ENCODE results near the gene PLB1.

PLB1 gene

GRCh38 chr2:28475088-28475595 is 20.7 kb upstream of the PLB1 start:
- no peak overlapping the region for H3K4me3 ChIP-seq (ENCODE audit: control insufficient read depth, low read depth, low read length)
- DNase-seq (ENCODE audit: low read depth), result no peak
- no peak for TF ChIP-seq CTCF (conservative IDR thresholded peaks at IDR 0.05; ENCODE audit: control insufficient read depth, insufficient read depth, low read depth, low read length)

GRCh38 chr2:28477087-28477486 is 18.8 kb upstream of the PLB1 start:
- TF ChIP-seq CTCF (conservative IDR thresholded peaks at IDR 0.05; ENCODE audit: control insufficient read depth, insufficient read depth, low read depth, low read length), result no peak
- no peak for DNase-seq (ENCODE audit: low read depth)
- H3K4me3 ChIP-seq (ENCODE audit: control insufficient read depth, low read depth, low read length), result no peak overlapping the region

GRCh38 chr2:28477645-28478044 is 18.2 kb upstream of the PLB1 start:
- TF ChIP-seq CTCF (conservative IDR thresholded peaks at IDR 0.05; ENCODE audit: control insufficient read depth, insufficient read depth, low read depth, low read length), result no peak
- H3K4me3 ChIP-seq (ENCODE audit: control insufficient read depth, low read depth, low read length), result no peak overlapping the region
- no peak for DNase-seq (ENCODE audit: low read depth)

GRCh38 chr2:28480403-28481049 is 15.3 kb upstream of the PLB1 start:
- no peak for DNase-seq (ENCODE audit: low read depth)
- TF ChIP-seq CTCF (conservative IDR thresholded peaks at IDR 0.05; ENCODE audit: control insufficient read depth, insufficient read depth, low read depth, low read length), result no peak
- no peak overlapping the region for H3K4me3 ChIP-seq (ENCODE audit: control insufficient read depth, low read depth, low read length)

- TF ChIP-seq CTCF (conservative IDR thresholded peaks at IDR 0.05; ENCODE audit: control insufficient read depth, insufficient read depth, low read depth, low read length), result no peak
- DNase-seq (ENCODE audit: low read depth), result no peak
- no peak overlapping the region for H3K4me3 ChIP-seq (ENCODE audit: control insufficient read depth, low read depth, low read length)
Observed at GRCh38 chr2:28481905-28482304, 14.0 kb upstream of the PLB1 start.

- TF ChIP-seq CTCF (conservative IDR thresholded peaks at IDR 0.05; ENCODE audit: control insufficient read depth, insufficient read depth, low read depth, low read length), result no peak
- no peak overlapping the region for H3K4me3 ChIP-seq (ENCODE audit: control insufficient read depth, low read depth, low read length)
- DNase-seq (ENCODE audit: low read depth), result no peak
Observed at GRCh38 chr2:28484835-28485234, 11.0 kb upstream of the PLB1 start.
